ENCODE data around the gene WRNIP1.

The WRNIP1 gene

GRCh38 chr6:2834262-2834661 lies 69.1 kb downstream of the WRNIP1 start:
- no peak for DNase-seq (ENCODE audit: low spot score)
- no peak overlapping the region for H3K4me3 ChIP-seq
- no peak for TF ChIP-seq CTCF (IDR thresholded peaks at IDR 0.05)
- no peak overlapping the region for H3K27ac ChIP-seq

All from coronary artery (tissue), 2 donors.